GM23338 (cell line): Measurements from ENCODE around the gene GCKR.

Experiments
- CTCF ChIP-seq, 2 experiments: fragments of 200-600 bp in 1 of 2; sonication (generic) in 1 of 2; conservative IDR thresholded peaks; 2 replicates each; pipeline versions ENCODE4 v1.5.1 to v1.6.1; 2016 to 2017; ENCODE audit warnings: antibody characterized with exemption in 2 of 2, low read depth in 2 of 2, mild to moderate bottlenecking in 2 of 2, moderate library complexity in 1 of 2
- POLR2AphosphoS5 ChIP-seq: IDR thresholded peaks from 2 replicates; pipeline ENCODE4 v1.6.1; 2016; ENCODE audit warnings: antibody characterized with exemption, low read depth
- REST ChIP-seq: IDR thresholded peaks from one replicate; pipeline ENCODE4 v1.6.1; 2018; ENCODE audit warnings: antibody characterized with exemption; ENCODE audit not compliant: unreplicated experiment

- TF ChIP-seq CTCF (conservative IDR thresholded peaks at IDR 0.05; ENCODE audit: low read depth in 2 of 2) (no peak), POLR2AphosphoS5 (no peak), REST (no peak)
Observed at GRCh38 chr2:27571197-27571596, 74.6 kb downstream of the GCKR start.
